HG03354 (cell line): ENCODE measurements around the gene ARL2BP.
"Not testable (repeated sequence)": the region's sequence is repeated elsewhere in the genome, so short reads cannot be mapped to it uniquely, and the experiment has no call there.

ENCODE experiments used
- ATAC-seq: cut with Tn5 transposase; IDR thresholded peaks from one replicate; pipeline ENCODE4 v1.9.1; 2021; ENCODE audit warnings: mild to moderate bottlenecking; ENCODE audit not compliant: unreplicated experiment, poor library complexity, severe bottlenecking

Gene ARL2BP

GRCh38 chr16:57261806-57262205, 16.7 kb downstream of the ARL2BP start:
- no peak for ATAC-seq

GRCh38 chr16:57262841-57263540, 17.9 kb downstream of the ARL2BP start:
- ATAC-seq = no peak

GRCh38 chr16:57263541-57264351, 18.7 kb downstream of the ARL2BP start:
- ATAC-seq = no peak

- no peak for ATAC-seq
Measured at GRCh38 chr16:57264381-57264780, 19.3 kb downstream of the ARL2BP start.

DNA sequence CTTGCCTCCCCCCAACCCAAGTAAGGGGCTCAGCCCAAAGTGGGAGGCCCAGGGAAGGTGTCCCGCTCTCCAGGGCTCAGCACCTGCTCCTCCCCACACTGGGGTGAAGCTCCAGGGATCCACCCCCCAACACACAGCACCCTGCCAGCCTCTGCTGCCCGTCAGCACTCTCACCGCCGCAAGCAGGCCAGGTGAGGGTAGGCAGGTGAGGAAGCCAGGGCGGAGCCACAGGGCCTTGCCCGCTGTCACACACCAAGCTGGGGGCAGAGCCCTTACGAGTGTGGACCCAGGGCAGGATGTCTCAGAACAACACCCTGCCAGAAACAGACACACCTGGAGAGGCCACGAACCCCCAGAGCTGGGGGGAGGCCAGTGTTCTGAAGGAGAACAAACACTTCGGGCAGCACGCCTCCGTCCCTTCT, 19.9 kb downstream of the ARL2BP start:
- no peak for ATAC-seq

GRCh38 chr16:57265850-57266530, 20.9 kb downstream of the ARL2BP start:
- ATAC-seq = no peak

GRCh38 chr16:57266531-57267260, 21.6 kb downstream of the ARL2BP start:
- ATAC-seq = no peak

DNA sequence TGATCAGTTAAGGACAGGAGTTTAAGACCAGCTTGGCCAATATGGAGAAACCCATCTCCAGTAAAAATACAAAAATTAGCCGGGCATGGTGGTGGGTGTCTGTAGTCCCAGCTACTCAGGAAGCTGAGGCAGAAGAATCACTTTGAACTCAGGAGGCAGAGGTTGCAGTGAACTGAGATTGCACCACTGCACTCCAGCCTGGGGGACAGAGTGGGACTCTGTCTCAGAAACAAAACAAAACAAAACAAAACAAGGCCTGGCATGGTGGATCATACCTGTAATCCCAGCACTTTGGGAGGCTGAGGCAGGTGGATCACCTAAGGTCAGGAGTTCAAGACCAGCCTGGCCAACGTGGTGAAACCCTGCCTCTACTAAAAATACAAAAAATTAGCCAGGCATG, 22.3 kb downstream of the ARL2BP start:
- ATAC-seq = not testable (repeated sequence)

- no peak for ATAC-seq
Measured at GRCh38 chr16:57268804-57269800, 24.0 kb downstream of the ARL2BP start.

- ATAC-seq = no peak
Measured at GRCh38 chr16:57270221-57271062, 25.4 kb downstream of the ARL2BP start.

- ATAC-seq = no peak
Measured at GRCh38 chr16:57271063-57271345, 25.9 kb downstream of the ARL2BP start.

DNA sequence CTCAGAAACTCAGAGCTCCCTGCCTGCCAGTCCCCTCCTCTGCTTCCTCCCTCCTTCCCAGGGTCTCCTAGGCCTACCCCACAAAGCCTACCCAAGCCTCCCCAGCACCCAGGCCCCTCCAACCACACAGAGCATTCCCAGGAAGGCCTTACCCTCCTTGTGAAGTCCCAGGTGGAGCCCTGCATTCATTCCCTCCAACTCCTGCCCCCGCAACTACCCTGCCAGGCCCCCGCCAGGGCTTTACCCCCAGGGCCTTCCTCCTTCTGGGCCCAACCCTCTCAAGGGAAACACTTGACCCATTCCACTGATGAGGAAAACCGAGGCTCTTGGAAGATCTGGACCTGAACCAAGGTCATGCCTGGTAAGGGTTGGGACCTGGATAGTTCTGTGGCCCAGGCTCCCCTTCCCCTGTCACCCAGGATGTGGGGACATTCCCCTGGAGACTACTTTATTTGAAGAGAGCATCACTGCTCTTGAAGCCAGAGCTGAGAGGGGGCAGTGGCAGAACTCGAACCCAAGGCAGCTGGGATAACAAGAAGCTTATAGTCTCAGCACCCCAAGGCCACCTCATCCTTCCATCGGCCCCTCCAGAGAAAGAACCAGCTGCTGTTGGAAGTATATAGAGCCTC, 26.9 kb downstream of the ARL2BP start:
- ATAC-seq = no peak

DNA sequence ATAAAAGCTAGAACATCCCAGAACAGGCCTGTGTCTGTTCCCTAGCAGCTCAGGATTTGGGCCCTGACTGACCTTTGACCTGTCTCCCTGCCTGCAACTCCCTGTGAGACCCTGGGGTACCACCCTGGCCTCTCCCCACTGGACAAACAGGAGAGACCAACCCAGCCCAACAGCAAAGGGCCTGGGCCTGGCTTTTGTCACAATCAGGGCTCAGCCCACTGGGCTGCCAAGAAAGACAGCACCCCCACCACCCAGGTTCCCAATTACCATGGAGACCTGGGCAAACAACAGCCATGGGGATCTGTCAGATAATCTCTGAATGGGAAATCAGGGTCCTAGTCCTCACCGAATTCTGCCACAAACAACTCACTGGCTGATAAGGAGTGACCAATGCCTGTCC, 28.3 kb downstream of the ARL2BP start:
- ATAC-seq = no peak

DNA sequence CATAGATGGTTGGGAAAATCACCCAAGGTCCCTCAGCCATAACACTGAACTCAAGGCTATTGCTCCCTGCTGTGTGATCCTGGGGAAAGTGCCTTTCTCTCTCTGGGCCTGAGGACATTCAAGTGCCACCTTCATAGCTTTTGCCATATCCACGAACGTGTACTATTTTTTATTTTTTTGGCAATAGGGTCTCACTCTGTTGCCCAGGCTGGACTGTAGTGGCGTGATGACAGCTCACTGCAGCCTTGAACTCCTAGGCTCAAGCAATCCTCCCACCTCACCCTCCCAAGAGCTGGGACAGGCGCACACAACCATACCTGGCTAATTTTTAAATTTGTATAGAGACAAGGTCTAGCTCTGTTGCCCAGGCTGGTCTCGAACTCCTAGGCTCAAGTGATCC, 28.8 kb downstream of the ARL2BP start:
- ATAC-seq = no peak

DNA sequence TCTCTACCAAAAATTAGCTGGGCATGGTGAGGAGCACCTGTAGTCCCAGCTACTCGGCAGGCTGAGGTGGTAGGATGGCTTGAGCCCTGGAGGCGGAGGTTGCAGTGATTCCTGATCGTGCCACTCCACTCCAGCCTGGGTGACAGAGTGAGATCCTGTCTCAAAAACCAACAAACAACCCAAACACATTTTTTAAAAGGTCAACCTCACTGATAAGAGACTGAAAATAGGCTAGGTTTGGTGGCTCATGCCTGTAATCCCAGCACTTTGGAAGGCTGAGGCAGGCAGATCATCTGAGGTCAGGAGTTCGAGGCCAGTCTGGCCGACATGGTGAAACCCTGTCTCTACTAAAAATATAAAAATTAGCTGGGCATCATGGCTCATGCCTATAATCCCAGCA, 30.9 kb downstream of the ARL2BP start:
- ATAC-seq = not testable (repeated sequence)

- ATAC-seq = no peak
Measured at GRCh38 chr16:57276596-57276995, 31.5 kb downstream of the ARL2BP start.

GRCh38 chr16:57277586-57277985, 32.5 kb downstream of the ARL2BP start:
- ATAC-seq = no peak

- ATAC-seq = no peak
Measured at GRCh38 chr16:57278494-57278893, 33.4 kb downstream of the ARL2BP start.
